CD14-positive monocyte (primary cell): ENCODE measurements around the gene NUDT6. TPM values are rescaled to one million over a fixed set of nuclear protein-coding genes. Genes with fewer than 3 reads are reported as not detected.
"Not testable (repeated sequence)": the region's sequence is repeated elsewhere in the genome, so short reads cannot be mapped to it uniquely, and the experiment has no call there.

Experiments
- DNase-seq, 3 donors: peaks; one replicate each; pipeline ENCODE4 v3.0.0-alpha.2; 2011 to 2022
- H2AFZ ChIP-seq: 2 replicates; pipeline ENCODE4 v1.6.0; 2012; ENCODE audit warnings: mild to moderate bottlenecking, low read depth, low read length, inconsistent platforms; ENCODE audit not compliant: insufficient read depth, poor library complexity, severe bottlenecking
- H3K27ac ChIP-seq, 2 donors: 1 replicate in 1 of 2; 2 replicates in 1 of 2; pipeline ENCODE4 v1.5.1; 2012 to 2013; ENCODE audit warnings: low read length in 2 of 2, control low read depth in 1 of 2, inconsistent platforms in 1 of 2, low read depth in 1 of 2, mild to moderate bottlenecking in 1 of 2
- H3K27me3 ChIP-seq, 2 donors: one replicate each; pipeline versions ENCODE4 v1.6.0 to v1.6.1; 2011 to 2013; ENCODE audit warnings: low read length in 2 of 2; ENCODE audit not compliant: control insufficient read depth in 2 of 2, insufficient read depth in 2 of 2
- H3K36me3 ChIP-seq, 2 donors: replicated peaks in 1 of 2; 1 replicate in 1 of 2; 2 replicates in 1 of 2; pipeline versions ENCODE4 v1.5.1 to v1.6.1; 2012 to 2013; ENCODE audit warnings: low read length in 2 of 2, control low read depth in 1 of 2, inconsistent platforms in 1 of 2, mild to moderate bottlenecking in 1 of 2; ENCODE audit not compliant: insufficient read depth in 2 of 2, control insufficient read depth in 1 of 2
- H3K4me1 ChIP-seq, 2 donors: 1 replicate in 1 of 2; 2 replicates in 1 of 2; pipeline versions ENCODE4 v1.5.1 to v1.6.1; 2012 to 2013; ENCODE audit warnings: low read length in 2 of 2, control low read depth in 1 of 2, inconsistent platforms in 1 of 2, mild to moderate bottlenecking in 1 of 2, moderate library complexity in 1 of 2; ENCODE audit not compliant: insufficient read depth in 2 of 2, control insufficient read depth in 1 of 2
- H3K4me2 ChIP-seq: replicated peaks from 2 replicates; pipeline ENCODE3; 2012; ENCODE audit warnings: low read length, moderate library complexity, mild to moderate bottlenecking; ENCODE audit not compliant: poor library complexity, severe bottlenecking; ENCODE audit errors: extremely low read depth
- H3K4me3 ChIP-seq, 3 experiments: fragments of 200-600 bp in 1 of 3; sonication (generic) in 1 of 3; replicated peaks in 1 of 3; 1 replicate in 2 of 3; 2 replicates in 1 of 3; pipeline ENCODE4 v1.5.1; 2011 to 2013; ENCODE audit warnings: low read length in 3 of 3, mild to moderate bottlenecking in 3 of 3, control low read depth in 2 of 3, low read depth in 2 of 3, inconsistent platforms in 1 of 3, moderate library complexity in 1 of 3
- H3K79me2 ChIP-seq: 2 replicates; pipeline ENCODE4 v1.6.0; 2012; ENCODE audit warnings: mild to moderate bottlenecking, control low read depth, inconsistent platforms, low read length, moderate library complexity; ENCODE audit not compliant: insufficient read depth
- H3K9ac ChIP-seq: 2 replicates; pipeline ENCODE4 v1.6.0; 2017; ENCODE audit warnings: low read length, mild to moderate bottlenecking; ENCODE audit not compliant: insufficient read depth, poor library complexity, severe bottlenecking
- H3K9me3 ChIP-seq, 2 donors: replicated peaks in 1 of 2; 1 replicate in 1 of 2; 2 replicates in 1 of 2; pipeline versions ENCODE4 v1.5.1 to v1.6.1; 2012 to 2013; ENCODE audit warnings: low read length in 2 of 2, control low read depth in 1 of 2; ENCODE audit not compliant: control insufficient read depth in 1 of 2, insufficient read depth in 1 of 2
- H4K20me1 ChIP-seq: 2 replicates; pipeline ENCODE4 v1.6.0; 2012; ENCODE audit warnings: mild to moderate bottlenecking, low read length, control low read depth, moderate library complexity; ENCODE audit not compliant: insufficient read depth
- H3K27ac Mint-ChIP-seq, 7 donors: one replicate each; pipeline ENCODE4 v1.8.0; 2020; ENCODE audit warnings: mild to moderate bottlenecking in 7 of 7, mixed read lengths in 7 of 7, moderate library complexity in 6 of 7, inconsistent platforms in 2 of 7
- H3K27me3 Mint-ChIP-seq, 3 donors: one replicate each; pipeline ENCODE4 v1.8.0; 2021 to 2022; ENCODE audit warnings: low read depth in 3 of 3, mild to moderate bottlenecking in 3 of 3, mixed read lengths in 3 of 3, moderate library complexity in 3 of 3, inconsistent platforms in 1 of 3
- H3K36me3 Mint-ChIP-seq, 2 donors: one replicate each; pipeline ENCODE4 v1.8.0; 2020; ENCODE audit warnings: mixed read lengths in 2 of 2, inconsistent platforms in 1 of 2, mild to moderate bottlenecking in 1 of 2
- H3K4me1 Mint-ChIP-seq: one replicate; pipeline ENCODE4 v1.8.0; 2020; ENCODE audit warnings: mild to moderate bottlenecking, mixed read lengths
- H3K4me3 Mint-ChIP-seq, 2 donors: one replicate each; pipeline ENCODE4 v1.8.0; 2020; ENCODE audit warnings: mild to moderate bottlenecking in 2 of 2, mixed read lengths in 2 of 2, moderate library complexity in 1 of 2
- H3K9me3 Mint-ChIP-seq, 7 donors: one replicate each; pipeline ENCODE4 v1.8.0; 2020 to 2022; ENCODE audit warnings: mixed read lengths in 7 of 7, mild to moderate bottlenecking in 6 of 7, moderate library complexity in 6 of 7, inconsistent platforms in 2 of 7
- CTCF ChIP-seq: fragments of 200-600 bp; IDR thresholded peaks from one replicate; pipeline ENCODE4 v1.8.0; 2022; ENCODE audit warnings: antibody characterized with exemption, mild to moderate bottlenecking
- WGBS: methylation state at CpG from one replicate; pipeline ENCODE4 v1.1.5; 2013; ENCODE audit warnings: missing lambda C conversion rate; ENCODE audit not compliant: insufficient coverage; 5-methylcytosine and 5-hydroxymethylcytosine counted together
- intact Hi-C, 2 donors: fragments of 100-400 bp; cut with micrococcal nuclease; formaldehyde crosslinking; loops; one replicate each; pipeline versions ENCODE4 v1.15.0 to v1.15.1; 2023
- polyA plus RNA-seq, 3 donors: library from polyadenylated mRNA; depleted of rRNA in 1 of 3; unstranded in 2 of 3; stranded (reverse) in 1 of 3; fragments of 300-500 nt in 2 of 3; fragments of >200 nt in 1 of 3; fragmentation: Illumina TruSeq in 2 of 3; gene quantifications; 1 replicate in 2 of 3; 2 replicates in 1 of 3; pipeline ENCODE4 v1.2.3, GENCODE V29; 2012 to 2021

The NUDT6 gene
- polyA plus RNA-seq, 3 donors, result 1.6 to 1.9 (median 1.6) TPM

- H3K4me2 ChIP-seq, result no peak overlapping the region
- no peaks in the 10 kb centered on the region for H3K27me3 ChIP-seq
- no peak overlapping the region for H3K27ac ChIP-seq
- H3K79me2 ChIP-seq, result no peaks in the 10 kb centered on the region
- H2AFZ ChIP-seq, result no peak overlapping the region
- H3K36me3 Mint-ChIP-seq, result no peaks in the 10 kb centered on the region
- no peak overlapping the region for H3K27ac Mint-ChIP-seq
- no peaks in the 10 kb centered on the region for H3K9me3 ChIP-seq
- no peaks in the 10 kb centered on the region for H3K36me3 ChIP-seq
- no peaks in the 10 kb centered on the region for H3K4me1 ChIP-seq
- H3K9me3 Mint-ChIP-seq, result peaks cover 0 to 4% (median 0%) of the 10 kb centered on the region in 7 donors
- no peak overlapping the region for H3K4me3 Mint-ChIP-seq
- H3K27me3 Mint-ChIP-seq, result peaks cover 0 to 12% (median 1%) of the 10 kb centered on the region in 3 donors
- no peak overlapping the region for H3K9ac ChIP-seq
- no peaks in the 10 kb centered on the region for H3K4me1 Mint-ChIP-seq
- DNase-seq, result no peak
- H4K20me1 ChIP-seq, result no peaks in the 10 kb centered on the region
- intact Hi-C loops, result no loop called here
- TF ChIP-seq CTCF, result no peak
- H3K4me3 ChIP-seq, result no peak overlapping the region
- WGBS, result 98% methylated on average over 6 of the region's 10 CpGs
Measured at GRCh38 chr4:122854447-122855352, 67.7 kb downstream of the NUDT6 start.

- H3K27ac Mint-ChIP-seq, result no peak overlapping the region
Measured at GRCh38 chr4:122851568-122851967, 70.8 kb downstream of the NUDT6 start.

GRCh38 chr4:122849789-122850188, 72.6 kb downstream of the NUDT6 start:
- H3K36me3 Mint-ChIP-seq, H3K9me3 ChIP-seq, H3K4me3 Mint-ChIP-seq, H3K36me3 ChIP-seq, H4K20me1 ChIP-seq, DNase-seq, H3K27ac Mint-ChIP-seq, H3K4me1 ChIP-seq, H3K4me3 ChIP-seq, H2AFZ ChIP-seq, H3K27me3 Mint-ChIP-seq, H3K27me3 ChIP-seq, H3K4me2 ChIP-seq, H3K9ac ChIP-seq, H3K79me2 ChIP-seq, H3K4me1 Mint-ChIP-seq, intact Hi-C loops, H3K9me3 Mint-ChIP-seq, H3K27ac ChIP-seq: not testable (repeated sequence)
- WGBS, result 87% methylated on average over 3 of the region's 3 CpGs

More at GRCh38 chr4:122851568-122851967, 70.8 kb downstream of the NUDT6 start:
- intact Hi-C loops, result no loop called here
- Mint-ChIP-seq H3K36me3 (no peaks in the 10 kb centered on the region), H3K4me3 (no peak overlapping the region), H3K9me3 (peaks cover 0 to 8% (median 2%) of the 10 kb centered on the region in 7 donors), H3K4me1 (no peaks in the 10 kb centered on the region), H3K27me3 (peaks cover 0 to 7% (median 1%) of the 10 kb centered on the region in 3 donors)
- Histone ChIP-seq H2AFZ (no peak overlapping the region), H3K4me1 (no peaks in the 10 kb centered on the region), H3K4me3 (no peak overlapping the region), H3K36me3 (no peaks in the 10 kb centered on the region), H3K27me3 (no peaks in the 10 kb centered on the region), H3K4me2 (no peak overlapping the region), H3K27ac (no peak overlapping the region), H3K9ac (no peak overlapping the region), H4K20me1 (no peaks in the 10 kb centered on the region), H3K79me2 (no peaks in the 10 kb centered on the region), H3K9me3 (no peaks in the 10 kb centered on the region)
- DNase-seq, result no peak
- TF ChIP-seq CTCF, result no peak
